B cell (primary cell): ENCODE data around the gene DCDC2C. TPM values are rescaled to one million over a fixed set of nuclear protein-coding genes. Genes with fewer than 3 reads are reported as not detected.

ENCODE experiments used
- ATAC-seq: fragments of 200-7000 bp; cut with Tn5 transposase; one replicate; pipeline ENCODE4 v1.10.0; 2021; ENCODE audit warnings: low read depth, mild to moderate bottlenecking, moderate number of reproducible peaks, moderate library complexity
- CTCF ChIA-PET: fragments of 350-600 bp; sonication (Branson Sonifier 250); formaldehyde crosslinking; loops from one replicate; lab custom pipeline; 2021; ENCODE audit warnings: antibody characterized with exemption, inconsistent platforms; lab: Charles Lee
- POLR2A ChIA-PET: fragments of 350-600 bp; sonication (Branson Sonifier 250); formaldehyde crosslinking; loops from one replicate; lab custom pipeline; 2021; ENCODE audit warnings: antibody characterized with exemption; lab: Charles Lee
- DNase-seq: peaks from one replicate; pipeline ENCODE4 v3.0.0; 2013
- H2AFZ ChIP-seq: 2 replicates; pipeline ENCODE4 v1.6.1; 2012; ENCODE audit warnings: mild to moderate bottlenecking, low read depth, low read length; ENCODE audit not compliant: insufficient read depth, poor library complexity, severe bottlenecking
- H3K27ac ChIP-seq, 2 donors: 1 replicate in 1 of 2; 2 replicates in 1 of 2; pipeline ENCODE4 v1.5.1; 2012 to 2013; ENCODE audit warnings: low read length in 2 of 2, mild to moderate bottlenecking in 2 of 2, moderate library complexity in 1 of 2
- H3K27me3 ChIP-seq, 4 experiments: fragments of 200-600 bp in 1 of 4; sonication (generic) in 1 of 4; replicated peaks in 1 of 4; 1 replicate in 2 of 4; 2 replicates in 2 of 4; pipeline versions ENCODE4 v1.6.1 to v1.7.0; 2013 to 2016; ENCODE audit warnings: low read length in 3 of 4, mild to moderate bottlenecking in 2 of 4, mixed read lengths in 1 of 4, moderate library complexity in 1 of 4; ENCODE audit not compliant: insufficient read depth in 4 of 4, control insufficient read depth in 3 of 4; ENCODE audit errors: control extremely low read depth in 1 of 4
- H3K36me3 ChIP-seq, 2 experiments: replicated peaks in 1 of 2; 1 replicate in 1 of 2; 2 replicates in 1 of 2; pipeline versions ENCODE4 v1.6.1 to v1.7.1; 2013; ENCODE audit warnings: low read length in 1 of 2; ENCODE audit not compliant: insufficient read depth in 2 of 2, control insufficient read depth in 1 of 2; ENCODE audit errors: control extremely low read depth in 1 of 2, extremely low read depth in 1 of 2
- H3K4me1 ChIP-seq, 2 donors: fragments of 200-600 bp in 1 of 2; sonication (generic) in 1 of 2; 1 replicate in 1 of 2; 2 replicates in 1 of 2; pipeline versions ENCODE4 v1.5.1 to v1.6.1; 2013 to 2017; ENCODE audit warnings: low read length in 2 of 2; ENCODE audit not compliant: control insufficient read depth in 2 of 2, insufficient read depth in 2 of 2
- H3K4me2 ChIP-seq: replicated peaks from 2 replicates; pipeline ENCODE3; 2012; ENCODE audit warnings: mild to moderate bottlenecking, low read depth, low read length; ENCODE audit not compliant: poor library complexity, severe bottlenecking
- H3K4me3 ChIP-seq, 5 experiments: fragments of 200-600 bp in 1 of 5; sonication (generic) in 1 of 5; 1 replicate in 3 of 5; 2 replicates in 2 of 5; pipeline versions ENCODE4 v1.5.1 to v1.7.0; 2011 to 2016; ENCODE audit warnings: low read length in 4 of 5, mild to moderate bottlenecking in 4 of 5, low read depth in 2 of 5, control low read depth in 1 of 5, moderate library complexity in 1 of 5; ENCODE audit not compliant: insufficient read depth in 1 of 5; ENCODE audit errors: control extremely low read depth in 1 of 5, extremely low read depth in 1 of 5
- H3K79me2 ChIP-seq: fragments of 200-600 bp; sonication (generic); one replicate; pipeline ENCODE4 v1.6.0; 2016; ENCODE audit warnings: low read length; ENCODE audit not compliant: control insufficient read depth, insufficient read depth
- H3K9ac ChIP-seq: fragments of 200-600 bp; sonication (generic); 2 replicates; pipeline ENCODE4 v1.6.1; 2017; ENCODE audit warnings: mild to moderate bottlenecking, low read length, moderate library complexity
- H3K9me3 ChIP-seq, 3 donors: one replicate each; pipeline versions ENCODE4 v1.6.1 to v1.7.1; 2013; ENCODE audit warnings: low read length in 2 of 3; ENCODE audit not compliant: control insufficient read depth in 2 of 3, insufficient read depth in 1 of 3; ENCODE audit errors: control extremely low read depth in 1 of 3
- H4K20me1 ChIP-seq: 2 replicates; pipeline ENCODE4 v1.6.0; 2012; ENCODE audit warnings: mild to moderate bottlenecking, low read length; ENCODE audit not compliant: insufficient read depth, control insufficient read depth, poor library complexity, severe bottlenecking
- H3K27ac Mint-ChIP-seq: one replicate; pipeline ENCODE4 v1.8.0; 2021; ENCODE audit warnings: mixed read lengths
- H3K27me3 Mint-ChIP-seq: one replicate; pipeline ENCODE4 v1.8.0; 2021; ENCODE audit warnings: mixed read lengths
- H3K4me1 Mint-ChIP-seq: one replicate; pipeline ENCODE4 v1.8.0; 2021; ENCODE audit warnings: mixed read lengths
- H3K4me3 Mint-ChIP-seq: one replicate; pipeline ENCODE4 v1.8.0; 2021; ENCODE audit warnings: mixed read lengths
- H3K9me3 Mint-ChIP-seq: one replicate; pipeline ENCODE4 v1.8.0; 2022; ENCODE audit warnings: mixed read lengths; ENCODE audit not compliant: insufficient read depth
- EZH2 ChIP-seq: IDR thresholded peaks from 2 replicates; pipeline ENCODE4 v1.6.1; 2012; ENCODE audit warnings: borderline replicate concordance, low read depth, mild to moderate bottlenecking, moderate library complexity, low read length; ENCODE audit not compliant: insufficient read depth, poor library complexity, severe bottlenecking
- WGBS: methylation state at CpG from one replicate; pipeline ENCODE4 v1.1.5; 2013; ENCODE audit warnings: missing lambda C conversion rate; ENCODE audit not compliant: insufficient coverage; 5-methylcytosine and 5-hydroxymethylcytosine counted together
- intact Hi-C: fragments of 100-400 bp; cut with micrococcal nuclease; formaldehyde crosslinking; loops from one replicate; pipeline ENCODE4 v1.10.0; 2022
- polyA plus RNA-seq: library from polyadenylated mRNA; depleted of rRNA; stranded (reverse); fragments of >200 nt; gene quantifications from 2 replicates; pipeline ENCODE4 v1.2.3, GENCODE V29; 2012
- total RNA-seq, 2 donors: library from RNA; stranded (reverse); fragments of 120-200 nt in 1 of 2; gene quantifications; 1 replicate in 1 of 2; 2 replicates in 1 of 2; pipeline versions ENCODE4 v1.2.3 to v1.2.4, GENCODE V29; 2013 to 2022
- TF ChIP-seq, protein P1 (sequence below): fragments of 200-600 bp; IDR thresholded peaks from one replicate; pipeline ENCODE4 v1.8.0; 2022; ENCODE audit warnings: antibody characterized with exemption, mild to moderate bottlenecking

Gene DCDC2C
- total and polyA plus RNA-seq, 2 donors (not counting 1 experiment from before 2014, with no cell fraction given): not detected

DNA sequence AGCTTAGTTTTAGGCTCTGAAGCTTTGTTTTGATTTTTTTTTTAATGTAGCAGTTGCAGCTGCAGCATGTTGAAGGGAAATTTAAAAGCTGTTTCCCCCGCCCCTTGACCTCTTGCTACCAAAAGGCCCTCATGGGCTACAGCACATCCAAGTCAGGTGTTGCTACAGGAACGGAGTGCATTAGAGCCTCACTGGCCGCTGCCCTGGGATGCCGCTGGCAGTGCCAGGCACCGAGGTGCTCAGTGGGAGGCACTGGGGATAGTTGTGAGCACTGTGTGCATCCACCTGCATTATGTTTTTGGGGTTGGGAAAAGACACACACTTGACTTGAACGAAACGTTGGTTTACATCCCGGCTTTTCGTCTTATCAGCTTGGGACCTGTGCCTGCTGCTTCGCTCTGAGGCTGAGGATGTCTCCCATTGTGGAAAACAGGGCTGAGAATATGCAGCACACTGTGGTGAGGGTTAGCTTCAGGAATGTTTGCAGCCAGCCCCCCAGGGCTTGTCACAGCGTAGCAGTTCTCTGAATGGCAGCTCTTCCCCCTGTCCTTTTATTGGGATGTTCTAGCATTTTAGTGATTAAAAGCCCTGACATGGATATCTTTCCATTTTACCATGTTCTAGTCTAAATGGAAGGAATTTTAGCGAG is 24.1 kb downstream of the DCDC2C start:
- CTCF ChIA-PET: interaction anchor here (0.6 kb wide), 1 partner anchor 66 kb away, joined by 3 read pairs; no protein-coding TSS in a partner anchor
- H3K27ac Mint-ChIP-seq: no peak overlapping the region
- Histone ChIP-seq H3K9me3 (peaks cover 0 to 4% (median 0%) of the 10 kb centered on the region in 3 donors), H3K9ac (no peak overlapping the region), H2AFZ (no peak overlapping the region), H3K4me3 (no peak overlapping the region), H3K4me1 (no peaks in the 10 kb centered on the region), H3K36me3 (no peaks in the 10 kb centered on the region), H3K4me2 (no peak overlapping the region), H3K79me2 (no peaks in the 10 kb centered on the region), H4K20me1 (no peaks in the 10 kb centered on the region), H3K27ac (no peak overlapping the region), H3K27me3 (peaks cover 0 to 6% (median 0%) of the 10 kb centered on the region in 4 experiments)
- H3K27me3 Mint-ChIP-seq: peaks cover 7% of the 10 kb centered on the region
- no peak overlapping the region for H3K4me3 Mint-ChIP-seq
- ATAC-seq (no peak), DNase-seq (no peak)
- no peaks in the 10 kb centered on the region for H3K4me1 Mint-ChIP-seq
- intact Hi-C loops: no loop called here
- no peak for TF ChIP-seq EZH2
- TF ChIP-seq, protein P1, sequence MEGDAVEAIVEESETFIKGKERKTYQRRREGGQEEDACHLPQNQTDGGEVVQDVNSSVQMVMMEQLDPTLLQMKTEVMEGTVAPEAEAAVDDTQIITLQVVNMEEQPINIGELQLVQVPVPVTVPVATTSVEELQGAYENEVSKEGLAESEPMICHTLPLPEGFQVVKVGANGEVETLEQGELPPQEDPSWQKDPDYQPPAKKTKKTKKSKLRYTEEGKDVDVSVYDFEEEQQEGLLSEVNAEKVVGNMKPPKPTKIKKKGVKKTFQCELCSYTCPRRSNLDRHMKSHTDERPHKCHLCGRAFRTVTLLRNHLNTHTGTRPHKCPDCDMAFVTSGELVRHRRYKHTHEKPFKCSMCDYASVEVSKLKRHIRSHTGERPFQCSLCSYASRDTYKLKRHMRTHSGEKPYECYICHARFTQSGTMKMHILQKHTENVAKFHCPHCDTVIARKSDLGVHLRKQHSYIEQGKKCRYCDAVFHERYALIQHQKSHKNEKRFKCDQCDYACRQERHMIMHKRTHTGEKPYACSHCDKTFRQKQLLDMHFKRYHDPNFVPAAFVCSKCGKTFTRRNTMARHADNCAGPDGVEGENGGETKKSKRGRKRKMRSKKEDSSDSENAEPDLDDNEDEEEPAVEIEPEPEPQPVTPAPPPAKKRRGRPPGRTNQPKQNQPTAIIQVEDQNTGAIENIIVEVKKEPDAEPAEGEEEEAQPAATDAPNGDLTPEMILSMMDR: no peak
- POLR2A ChIA-PET: no interaction called here
- 82% methylated on average over 12 of the region's 12 CpGs for WGBS
- no peaks in the 10 kb centered on the region for H3K9me3 Mint-ChIP-seq
